Stomach (tissue), 4 donors: ENCODE results near the gene INTS12.

Source experiments
- EP300 ChIP-seq: sonication (generic); formaldehyde crosslinking; IDR thresholded peaks from one replicate; pipeline ENCODE4 v1.6.1; 2017; ENCODE audit warnings: antibody characterized with exemption
- POLR2AphosphoS5 ChIP-seq, 3 donors: sonication (generic); formaldehyde crosslinking; IDR thresholded peaks; one replicate each; pipeline ENCODE4 v1.6.1; 2016; ENCODE audit warnings: antibody characterized with exemption in 3 of 3
- TF ChIP-seq, protein P1 (sequence below), 7 experiments: fragments of 450-650 bp in 4 of 7; fragments of 200-600 bp in 3 of 7; sonication (generic) in 3 of 7; IDR thresholded peaks; one replicate each; pipeline ENCODE4 v1.5.1; 2016 to 2019; ENCODE audit warnings: antibody characterized with exemption in 7 of 7, control low read depth in 2 of 7, mild to moderate bottlenecking in 1 of 7

DNA sequence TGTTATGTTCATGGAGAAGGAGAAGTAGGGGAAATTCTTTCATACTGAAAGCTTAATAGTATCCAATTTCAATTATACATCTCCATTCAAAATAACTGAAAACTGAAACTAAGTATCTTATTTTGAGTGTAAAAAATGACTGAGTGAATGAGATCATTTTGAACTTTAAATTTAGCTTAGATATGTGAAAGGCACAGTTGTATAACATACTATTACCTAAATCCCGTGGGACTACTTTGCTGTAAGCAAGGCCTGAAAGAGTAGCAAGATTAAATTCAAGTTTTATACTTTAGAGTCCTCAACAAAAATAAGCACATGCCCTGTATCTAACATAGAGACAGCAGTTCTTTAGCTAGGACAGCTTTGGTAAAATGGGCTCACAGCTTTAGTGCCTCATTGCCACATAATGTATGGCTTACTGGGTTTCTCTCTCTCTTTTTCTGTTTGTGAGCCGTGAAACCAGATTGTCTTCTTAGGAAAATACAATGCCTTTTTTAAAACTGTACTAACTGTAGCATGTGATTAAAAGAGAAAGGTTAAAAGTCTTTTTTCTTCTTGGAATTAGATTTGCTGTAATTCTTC, 43.3 kb upstream of the INTS12 start:
- TF ChIP-seq, protein P1, sequence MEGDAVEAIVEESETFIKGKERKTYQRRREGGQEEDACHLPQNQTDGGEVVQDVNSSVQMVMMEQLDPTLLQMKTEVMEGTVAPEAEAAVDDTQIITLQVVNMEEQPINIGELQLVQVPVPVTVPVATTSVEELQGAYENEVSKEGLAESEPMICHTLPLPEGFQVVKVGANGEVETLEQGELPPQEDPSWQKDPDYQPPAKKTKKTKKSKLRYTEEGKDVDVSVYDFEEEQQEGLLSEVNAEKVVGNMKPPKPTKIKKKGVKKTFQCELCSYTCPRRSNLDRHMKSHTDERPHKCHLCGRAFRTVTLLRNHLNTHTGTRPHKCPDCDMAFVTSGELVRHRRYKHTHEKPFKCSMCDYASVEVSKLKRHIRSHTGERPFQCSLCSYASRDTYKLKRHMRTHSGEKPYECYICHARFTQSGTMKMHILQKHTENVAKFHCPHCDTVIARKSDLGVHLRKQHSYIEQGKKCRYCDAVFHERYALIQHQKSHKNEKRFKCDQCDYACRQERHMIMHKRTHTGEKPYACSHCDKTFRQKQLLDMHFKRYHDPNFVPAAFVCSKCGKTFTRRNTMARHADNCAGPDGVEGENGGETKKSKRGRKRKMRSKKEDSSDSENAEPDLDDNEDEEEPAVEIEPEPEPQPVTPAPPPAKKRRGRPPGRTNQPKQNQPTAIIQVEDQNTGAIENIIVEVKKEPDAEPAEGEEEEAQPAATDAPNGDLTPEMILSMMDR (IDR thresholded peaks at IDR 0.05) = no peak
- TF ChIP-seq EP300 (no peak), POLR2AphosphoS5 (IDR thresholded peaks at IDR 0.05) (no peak)
